GM08714 (cell line): ENCODE measurements around the gene HOXA9.
A peak's percentile ranks its signal among the peaks of the same experiment; 100 is the strongest.

Experiments
- H3K4me3 ChIP-seq: fragments of 200-500 bp; sonication (Bioruptor generic); 2 replicates; pipeline ENCODE4 v1.5.1; 2014; ENCODE audit warnings: mild to moderate bottlenecking, low read length, inconsistent platforms
- ZNF274 ChIP-seq: IDR thresholded peaks from 2 replicates; pipeline ENCODE4 v1.6.1; 2012; ENCODE audit warnings: mild to moderate bottlenecking, low read depth, low read length

HOXA9 gene

DNA sequence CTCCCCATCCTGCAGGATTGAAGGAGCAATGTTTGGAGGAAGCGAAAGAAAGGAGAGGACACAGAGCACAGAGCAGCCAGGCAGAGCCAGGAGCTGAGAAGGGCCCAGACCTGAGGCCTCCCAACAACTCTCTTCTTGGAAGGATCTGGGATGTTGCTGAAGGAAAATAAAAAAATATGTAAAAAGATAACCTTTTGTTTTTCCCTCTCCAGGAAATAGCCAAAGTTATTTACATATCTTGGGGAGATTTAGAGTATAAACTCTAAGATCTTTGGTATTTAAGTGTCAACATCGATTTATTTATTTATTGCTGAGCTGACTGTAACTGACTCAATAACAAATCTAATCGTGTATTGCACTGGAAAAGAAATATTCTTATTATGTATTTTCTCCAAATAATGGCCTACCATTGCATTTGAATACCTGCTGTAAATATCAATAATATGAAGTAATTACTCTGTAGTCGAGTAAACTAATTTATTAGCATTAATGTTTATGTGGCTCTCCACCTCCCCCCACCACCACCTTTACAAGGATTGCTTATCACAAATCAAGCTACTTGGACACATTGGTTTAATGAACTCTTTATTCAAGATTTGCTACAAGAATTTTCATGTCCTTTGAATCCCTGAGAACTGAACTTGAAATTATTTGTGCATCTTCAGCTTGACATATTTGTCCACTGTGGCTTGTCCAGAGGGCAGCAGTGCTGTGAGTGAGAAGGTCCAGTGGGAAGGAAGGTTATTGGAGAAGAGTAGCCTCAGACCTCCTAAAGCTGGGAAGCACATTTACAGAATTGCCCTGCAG lies 21.5 kb upstream of the HOXA9 start:
- no peak for TF ChIP-seq ZNF274
- no peak overlapping the region for H3K4me3 ChIP-seq

DNA sequence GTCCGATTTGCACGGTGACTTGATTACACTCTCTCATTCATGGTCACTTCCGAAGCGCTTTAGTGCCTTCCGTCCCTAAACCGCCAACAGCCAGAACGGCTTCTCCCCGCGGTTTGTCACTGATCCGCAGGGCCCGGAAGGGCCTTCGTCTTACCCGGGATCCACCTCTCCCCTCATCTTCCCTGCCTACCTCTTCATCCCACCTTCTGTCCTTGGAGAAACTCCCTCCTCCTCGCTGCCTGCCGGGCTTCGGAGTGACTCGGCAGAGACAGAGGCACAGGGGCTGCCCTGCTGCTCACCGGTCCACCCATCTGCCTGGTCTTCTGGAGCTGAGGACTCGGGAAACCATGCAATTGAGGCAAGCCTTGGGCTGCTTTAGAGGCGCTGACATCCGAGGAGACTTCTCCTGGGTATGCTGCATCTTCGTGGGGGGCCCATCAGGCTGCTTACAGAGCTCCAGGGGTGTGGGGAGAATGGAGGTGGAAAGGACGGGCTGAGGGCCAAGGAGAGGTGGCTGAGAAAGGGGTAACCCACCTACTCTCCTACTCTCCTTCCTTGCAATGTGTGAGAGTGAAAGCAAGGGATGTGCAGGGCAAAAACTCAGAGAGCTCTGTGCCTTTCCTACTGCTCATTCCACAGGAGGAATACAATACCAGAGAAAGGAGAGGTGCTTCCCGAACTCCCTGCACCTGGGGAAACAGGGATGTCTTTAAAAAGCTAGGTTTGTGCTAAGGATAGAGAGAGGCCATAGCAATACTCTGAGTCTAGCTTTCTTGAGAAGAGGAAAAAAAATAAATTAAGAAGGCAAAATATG lies 20.7 kb upstream of the HOXA9 start:
- TF ChIP-seq ZNF274, result no peak
- no peak overlapping the region for H3K4me3 ChIP-seq

DNA sequence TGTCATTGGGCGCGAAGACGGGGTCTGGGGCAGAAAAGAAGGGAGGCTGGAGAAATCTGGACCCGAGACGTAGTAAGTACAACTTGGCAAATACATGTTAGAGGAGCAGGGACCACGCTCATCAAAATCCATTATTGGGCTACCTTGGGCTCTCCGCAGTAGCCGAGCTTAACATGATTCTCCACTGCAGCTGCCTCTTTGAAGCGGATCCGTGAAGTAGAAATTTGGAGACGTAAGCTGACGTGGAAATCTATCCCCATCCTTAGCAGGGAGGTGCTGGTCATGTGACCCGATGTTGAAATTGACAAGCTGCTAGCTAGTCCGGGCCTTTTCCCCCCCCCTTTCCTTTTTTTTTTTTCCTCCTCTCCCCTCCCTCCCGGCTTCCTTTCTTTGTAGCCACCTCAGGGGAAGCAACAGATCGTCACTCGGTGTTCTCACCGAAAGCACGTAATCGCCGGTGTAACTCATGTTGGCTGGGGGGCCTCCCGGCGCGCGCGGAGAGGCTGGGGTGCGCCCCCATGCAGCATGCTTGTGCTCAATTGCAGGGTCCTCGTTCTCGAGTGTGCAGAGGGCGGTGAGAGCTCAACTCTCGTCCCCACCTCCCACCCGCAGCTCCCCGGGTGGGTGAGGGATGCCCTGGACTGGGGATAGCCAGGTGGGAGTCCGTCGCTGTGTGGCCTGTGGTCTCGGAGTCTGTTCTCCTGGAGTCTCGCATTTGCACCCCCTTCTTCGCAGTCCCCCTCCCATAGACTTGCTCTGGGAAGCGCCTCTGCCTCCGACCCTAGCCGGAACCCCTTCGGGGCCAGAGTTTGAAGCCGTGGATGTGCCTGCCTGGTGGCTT lies 19.9 kb upstream of the HOXA9 start, which contains the start of gene HOXA11:
Gene HOXA11, minus strand, starts transcription at position 220 of the 841 bp plus-strand sequence. Its CDS starts 88 bp downstream, at position 132.
- peak within 1 kb of the TSS; percentile 12 for H3K4me3 ChIP-seq
- TF ChIP-seq ZNF274, result no peak

DNA sequence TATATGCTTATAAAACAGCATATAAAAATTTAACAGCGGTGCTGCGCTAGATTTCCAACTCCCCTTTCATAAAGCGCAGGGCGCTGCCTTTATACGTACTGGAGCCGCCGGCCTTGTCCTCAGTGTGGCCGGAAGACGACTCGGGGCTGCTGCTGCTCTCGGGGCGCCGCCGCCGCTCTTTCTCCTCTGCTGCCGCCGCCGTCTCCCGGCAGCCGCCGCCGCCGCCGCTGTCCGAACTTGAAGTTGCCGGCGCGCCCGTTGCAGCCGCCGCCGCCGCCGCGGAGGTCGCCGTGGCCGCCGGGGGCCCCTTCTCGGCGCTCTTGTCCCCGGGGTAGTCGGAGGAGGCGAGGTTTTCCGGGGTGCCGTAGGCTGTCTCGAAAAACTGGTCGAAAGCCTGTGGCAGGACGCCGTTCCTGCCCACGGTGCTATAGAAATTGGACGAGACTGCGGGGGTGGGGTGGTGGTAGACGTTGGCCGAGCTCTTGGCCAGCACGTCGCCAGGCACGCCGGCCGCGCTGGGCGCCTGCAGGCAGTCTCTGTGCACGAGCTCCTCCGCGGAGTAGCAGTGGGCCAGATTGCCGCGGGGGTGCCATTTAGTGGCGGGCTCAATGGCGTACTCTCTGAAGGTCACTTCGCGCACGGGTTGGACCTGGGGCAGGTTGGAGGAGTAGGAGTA lies 19.1 kb upstream of the HOXA9 start:
- H3K4me3 ChIP-seq, result peak overlapping the region; percentile 12
- no peak for TF ChIP-seq ZNF274

DNA sequence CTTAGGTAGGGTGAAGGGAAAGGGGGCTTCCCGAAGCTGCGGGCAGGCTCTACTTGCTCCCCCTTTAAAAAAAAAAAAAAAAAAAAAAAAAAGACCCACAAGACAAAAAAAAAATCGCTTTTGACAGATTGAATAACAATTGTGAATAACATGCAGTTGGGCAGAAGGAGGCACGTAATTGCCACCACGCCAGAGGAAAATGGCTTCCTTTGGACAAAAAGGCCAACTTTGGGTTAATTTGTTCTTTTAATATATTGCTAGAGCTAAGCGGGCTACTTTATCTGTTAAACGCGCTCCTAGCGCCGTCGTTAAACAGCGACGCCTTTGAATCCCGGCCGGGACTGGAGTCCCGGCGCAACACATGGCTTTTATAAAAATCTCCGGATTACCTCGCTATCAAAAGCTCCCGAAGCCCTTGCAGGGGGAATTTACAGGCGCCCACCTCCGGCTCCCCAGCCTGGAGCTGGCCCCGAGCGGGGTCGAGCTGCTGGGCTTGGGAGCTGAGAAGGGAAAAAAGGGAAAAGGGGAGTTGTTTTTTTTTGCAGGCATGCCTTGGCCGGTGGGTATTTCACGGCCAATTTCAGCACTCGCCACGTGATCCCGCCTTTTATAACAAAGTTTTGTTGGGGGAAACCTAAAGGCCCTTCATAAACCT lies 18.5 kb upstream of the HOXA9 start:
- H3K4me3 ChIP-seq, result peak overlapping the region; percentile 12
- TF ChIP-seq ZNF274, result no peak

DNA sequence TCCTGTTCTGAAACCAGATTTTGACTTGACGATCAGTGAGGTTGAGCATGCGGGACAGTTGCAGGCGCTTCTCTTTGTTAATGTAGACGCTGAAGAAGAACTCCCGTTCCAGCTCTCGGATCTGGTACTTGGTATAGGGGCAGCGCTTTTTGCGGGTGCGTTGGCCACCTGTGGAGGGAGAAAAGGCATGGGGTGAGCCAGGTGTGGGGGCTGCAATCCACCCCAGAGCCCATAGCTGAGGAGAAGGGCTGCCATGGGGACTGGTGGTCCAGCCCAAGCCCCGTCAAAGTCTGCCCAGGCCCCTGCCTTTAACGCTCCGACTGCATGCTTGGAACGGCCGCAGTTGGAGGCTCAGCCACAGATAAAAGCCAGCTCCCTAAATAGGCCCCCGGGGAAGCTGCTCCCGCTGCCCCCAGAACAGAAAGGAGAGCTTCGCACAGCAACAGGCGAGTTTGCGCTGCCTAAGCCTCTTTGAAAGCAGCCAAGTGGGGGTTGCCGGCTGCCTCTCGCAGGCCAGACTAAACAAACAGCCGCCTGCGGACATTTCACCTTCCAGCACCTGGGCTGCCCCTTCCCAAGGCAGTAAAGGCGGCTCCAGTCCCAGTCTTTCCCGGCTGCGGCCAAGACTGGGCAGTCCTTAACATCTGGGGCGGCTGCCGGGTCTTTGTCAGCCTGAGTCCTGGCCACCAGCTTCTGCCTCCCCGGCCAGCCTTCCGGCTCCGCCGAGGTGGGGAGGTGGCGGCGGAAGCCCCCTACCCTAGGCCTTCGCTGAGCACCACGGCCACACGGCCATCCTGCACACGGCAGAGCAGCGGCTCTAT lies 17.7 kb upstream of the HOXA9 start:
- H3K4me3 ChIP-seq, result peak overlapping the region; percentile 12; the same call in 1 of the 2 replicates
- no peak for TF ChIP-seq ZNF274

DNA sequence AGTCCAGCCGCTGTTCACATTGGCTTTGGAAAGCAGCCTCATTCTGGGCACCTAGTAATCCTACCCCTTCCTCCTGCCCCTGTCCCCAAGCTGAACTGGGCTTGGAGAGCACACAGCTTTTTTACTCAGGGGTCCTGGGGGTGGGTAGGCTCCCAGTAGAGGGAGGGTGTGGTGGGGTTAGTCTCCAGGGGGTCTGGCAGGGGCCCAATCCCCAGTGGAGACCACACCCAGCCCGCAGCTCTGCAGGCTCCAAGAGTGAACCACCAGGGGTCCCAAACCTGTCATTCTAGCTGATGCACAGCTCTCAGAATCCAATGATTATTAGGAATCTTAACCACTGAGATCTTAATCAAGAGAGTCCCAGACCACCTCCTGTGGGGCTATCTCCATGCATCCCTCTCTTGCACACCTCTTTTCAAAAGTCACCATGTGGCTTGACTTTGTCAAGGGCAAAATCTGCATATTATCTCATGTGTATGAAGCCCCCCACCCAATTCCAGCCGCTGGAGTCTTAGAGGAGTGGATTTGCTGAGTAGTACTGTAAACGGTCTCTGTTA lies 17.0 kb upstream of the HOXA9 start:
- H3K4me3 ChIP-seq, result no peak overlapping the region
- no peak for TF ChIP-seq ZNF274

DNA sequence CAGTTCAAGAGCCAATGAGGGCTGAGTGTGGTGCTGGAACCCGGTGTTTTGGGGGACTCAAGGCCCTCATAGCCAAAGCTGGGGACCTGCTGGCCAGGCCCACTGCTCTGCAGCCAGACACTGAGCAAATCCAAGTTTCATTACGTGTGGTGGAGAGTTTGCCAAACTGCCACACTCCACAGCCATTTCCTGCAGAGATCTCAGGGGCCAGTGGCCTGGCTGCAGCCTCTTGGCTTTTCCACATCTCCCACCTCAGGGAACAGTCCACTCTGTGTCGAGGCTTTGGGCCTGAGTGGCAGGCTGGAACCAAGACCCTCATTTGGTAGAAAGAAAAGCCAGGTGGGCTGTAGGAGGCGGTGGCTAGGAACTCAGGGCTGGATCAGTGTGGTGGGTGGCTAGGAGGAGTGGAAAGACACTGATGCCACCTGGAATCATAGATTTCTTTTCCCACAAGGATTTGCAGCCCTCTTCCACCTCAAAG lies 16.5 kb upstream of the HOXA9 start:
- H3K4me3 ChIP-seq, result no peak overlapping the region
- no peak for TF ChIP-seq ZNF274

DNA sequence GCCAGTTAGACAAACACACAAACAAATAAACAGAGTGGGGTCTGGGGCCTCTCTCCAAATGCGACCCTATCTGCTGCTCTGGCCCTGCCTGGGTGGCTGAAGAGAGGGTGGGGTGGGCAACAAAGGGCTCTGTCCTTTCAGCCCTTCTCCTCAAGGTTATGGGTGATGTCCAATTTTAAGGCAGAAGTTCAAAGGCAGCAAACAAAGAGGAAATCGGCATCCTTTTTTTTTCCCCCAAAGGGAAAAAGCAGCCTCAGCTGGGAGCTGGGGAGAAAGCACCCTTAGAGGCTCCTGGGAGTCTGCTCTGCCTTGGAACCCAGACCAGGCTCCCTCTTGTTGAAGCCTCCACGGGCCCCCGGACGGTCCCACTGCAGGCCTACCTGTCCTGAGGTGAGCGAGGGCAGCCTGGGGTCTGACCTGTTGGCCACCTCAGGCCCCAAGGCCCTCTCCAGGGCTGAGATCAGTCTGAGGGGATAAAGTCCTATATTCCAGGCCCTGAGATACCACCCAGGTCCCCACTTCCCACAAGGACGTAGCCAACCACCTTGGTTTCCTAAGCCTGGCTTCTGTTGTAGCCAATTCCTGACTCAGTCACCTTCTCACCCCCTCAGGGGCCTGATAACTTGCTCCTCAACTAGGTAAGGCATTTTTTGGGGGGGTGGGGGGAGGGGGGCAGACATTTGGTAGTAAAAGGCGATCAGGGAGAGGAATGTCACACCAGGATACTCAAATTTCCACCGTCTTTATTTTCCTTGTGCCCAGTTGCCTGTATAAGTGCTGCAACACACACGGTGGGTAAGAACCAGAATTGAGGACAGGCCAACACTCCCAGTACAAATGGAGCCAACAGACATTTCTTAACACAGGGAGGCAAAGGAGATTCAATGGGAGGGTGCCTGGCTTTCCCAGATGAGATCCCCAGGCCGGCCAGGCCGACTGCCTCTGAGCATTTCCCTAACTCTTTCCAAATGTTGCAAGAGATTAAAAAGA lies 15.4 kb upstream of the HOXA9 start:
- H3K4me3 ChIP-seq, result no peak overlapping the region
- TF ChIP-seq ZNF274, result no peak

DNA sequence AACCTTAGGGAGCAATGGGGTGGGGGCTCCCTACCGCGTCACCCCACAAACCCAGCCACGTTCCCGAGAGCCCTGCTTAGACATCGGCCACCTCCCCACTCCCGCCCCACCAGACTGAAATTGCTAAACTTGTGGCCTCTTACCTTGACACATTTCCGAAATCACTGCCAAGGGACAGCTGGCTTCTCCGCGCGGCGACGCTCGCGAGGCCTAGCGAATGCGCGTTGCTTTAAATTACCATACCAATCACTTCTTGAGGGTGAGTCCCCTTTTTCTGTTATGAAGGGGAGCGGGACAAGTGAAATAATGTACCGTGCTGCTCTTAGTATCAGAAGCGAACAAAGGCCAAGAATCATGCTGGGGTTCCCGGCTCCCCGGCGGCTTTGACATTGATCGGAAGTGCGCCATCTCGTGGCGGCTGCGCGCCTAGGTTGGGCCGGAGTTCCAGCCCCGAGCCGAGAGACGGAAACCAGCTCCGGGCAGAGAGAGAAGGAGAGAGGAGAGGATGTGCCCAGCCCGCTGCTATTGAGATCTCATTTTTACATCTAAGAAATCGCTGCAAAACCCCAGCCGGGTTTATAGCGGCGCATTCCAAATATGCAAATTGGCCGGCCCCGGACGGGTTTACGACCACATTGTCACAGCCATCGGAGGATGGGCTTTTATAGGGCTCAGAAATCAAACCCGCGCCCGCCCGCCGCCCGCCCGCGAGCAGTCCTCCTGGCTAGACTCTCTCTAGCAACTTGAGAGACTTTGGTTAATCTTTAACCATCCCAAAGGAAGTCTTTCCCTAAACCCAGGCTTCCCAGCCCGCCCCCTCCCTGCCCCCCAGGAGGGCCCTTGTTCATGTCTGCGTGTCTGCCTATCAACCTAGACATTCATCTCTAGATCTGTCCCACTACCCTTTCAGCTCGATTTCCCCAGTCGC lies 14.4 kb upstream of the HOXA9 start:
- H3K4me3 ChIP-seq, result no peak overlapping the region; the same call in 1 of the 2 replicates
- TF ChIP-seq ZNF274, result no peak
